Tibial nerve (tissue), 4 donors: ENCODE measurements around the gene ADK. TPM values are rescaled to one million over a fixed set of nuclear protein-coding genes. Genes with fewer than 3 reads are reported as not detected.

Experiments used
- DNase-seq, 2 donors: peaks; one replicate each; pipeline ENCODE4 v3.0.0-alpha.2; 2019; ENCODE audit warnings: low spot score in 2 of 2
- H3K27ac ChIP-seq, 4 donors: fragments of 200-600 bp; sonication (generic) in 3 of 4; one replicate each; pipeline ENCODE4 v1.5.1; 2017 to 2019; ENCODE audit warnings: mild to moderate bottlenecking in 1 of 4
- H3K27me3 ChIP-seq, 2 donors: fragments of 200-600 bp; sonication (generic) in 1 of 2; one replicate each; pipeline versions ENCODE4 v1.5.1 to v1.6.0; 2017 to 2019
- H3K36me3 ChIP-seq, 3 donors: fragments of 200-600 bp; sonication (generic); one replicate each; pipeline ENCODE4 v1.5.1; 2018 to 2019
- H3K4me1 ChIP-seq, 4 donors: fragments of 200-600 bp; sonication (generic) in 3 of 4; one replicate each; pipeline ENCODE4 v1.5.1; 2017 to 2019
- H3K4me3 ChIP-seq, 4 donors: fragments of 200-600 bp; sonication (generic) in 3 of 4; one replicate each; pipeline ENCODE4 v1.5.1; 2017 to 2019; ENCODE audit warnings: mild to moderate bottlenecking in 1 of 4, moderate library complexity in 1 of 4
- H3K9me3 ChIP-seq, 4 donors: fragments of 200-600 bp; sonication (generic) in 3 of 4; one replicate each; pipeline ENCODE4 v1.5.1; 2017 to 2019
- EP300 ChIP-seq, 2 donors: sonication (generic); formaldehyde crosslinking; IDR thresholded peaks; one replicate each; pipeline ENCODE4 v1.6.1; 2017; ENCODE audit warnings: antibody characterized with exemption in 2 of 2, mild to moderate bottlenecking in 1 of 2
- POLR2A ChIP-seq, 2 donors: fragments of 450-650 bp; IDR thresholded peaks; one replicate each; pipeline ENCODE4 v1.6.1; 2017; ENCODE audit warnings: antibody characterized with exemption in 2 of 2, mild to moderate bottlenecking in 2 of 2, moderate library complexity in 2 of 2
- WGBS, 2 donors: methylation state at CpG; one replicate each; pipeline ENCODE4 v1.1.5; 2018; 5-methylcytosine and 5-hydroxymethylcytosine counted together
- total RNA-seq, 4 donors: library from RNA; depleted of rRNA; stranded (reverse); fragments of >200 nt; gene quantifications; one replicate each; pipeline ENCODE4 v1.1.0, GENCODE V29; 2016
- TF ChIP-seq, protein P1 (sequence below), 5 experiments: fragments of 200-600 bp in 3 of 5; fragments of 450-650 bp in 2 of 5; sonication (generic) in 3 of 5; IDR thresholded peaks; one replicate each; pipeline ENCODE4 v1.5.1; 2016 to 2019; ENCODE audit warnings: antibody characterized with exemption in 5 of 5, mild to moderate bottlenecking in 3 of 5, moderate library complexity in 2 of 5

The ADK gene
- total RNA-seq, 4 donors from 2014 or later: 28.2 to 50.9 (median 34.0) TPM

DNA sequence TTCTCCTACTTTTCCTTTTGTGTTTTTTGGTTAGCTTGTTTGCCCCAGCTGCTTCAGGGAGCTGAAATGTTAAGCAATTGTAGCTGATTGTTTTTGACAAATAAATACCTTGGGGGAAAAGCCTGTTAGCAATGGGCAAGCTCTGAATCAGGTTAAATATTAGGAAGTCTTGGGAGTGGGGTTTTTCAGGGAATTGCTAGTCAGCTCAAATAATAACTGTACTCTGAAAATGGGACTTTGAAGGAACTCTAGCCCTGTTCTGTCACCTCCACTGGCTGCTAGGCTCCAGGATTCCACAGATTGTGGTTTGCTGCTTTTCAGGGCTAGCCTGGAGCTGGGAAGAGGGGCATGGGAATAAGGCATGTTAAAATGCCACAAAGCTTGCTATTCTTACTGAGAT is 39.5 kb downstream of the ADK start:
- Histone ChIP-seq H3K27me3 (no peaks in the 10 kb centered on the region), H3K27ac (peak overlapping the region; percentile 46 to 81 (median 72)), H3K4me3 (peak overlapping the region in 2 of 4 donors; percentile 6 to 19), H3K36me3 (no peaks in the 10 kb centered on the region), H3K4me1 (peaks cover 0 to 64% (median 19%) of the 10 kb centered on the region in 4 donors), H3K9me3 (no peaks in the 10 kb centered on the region)
- TF ChIP-seq, protein P1, sequence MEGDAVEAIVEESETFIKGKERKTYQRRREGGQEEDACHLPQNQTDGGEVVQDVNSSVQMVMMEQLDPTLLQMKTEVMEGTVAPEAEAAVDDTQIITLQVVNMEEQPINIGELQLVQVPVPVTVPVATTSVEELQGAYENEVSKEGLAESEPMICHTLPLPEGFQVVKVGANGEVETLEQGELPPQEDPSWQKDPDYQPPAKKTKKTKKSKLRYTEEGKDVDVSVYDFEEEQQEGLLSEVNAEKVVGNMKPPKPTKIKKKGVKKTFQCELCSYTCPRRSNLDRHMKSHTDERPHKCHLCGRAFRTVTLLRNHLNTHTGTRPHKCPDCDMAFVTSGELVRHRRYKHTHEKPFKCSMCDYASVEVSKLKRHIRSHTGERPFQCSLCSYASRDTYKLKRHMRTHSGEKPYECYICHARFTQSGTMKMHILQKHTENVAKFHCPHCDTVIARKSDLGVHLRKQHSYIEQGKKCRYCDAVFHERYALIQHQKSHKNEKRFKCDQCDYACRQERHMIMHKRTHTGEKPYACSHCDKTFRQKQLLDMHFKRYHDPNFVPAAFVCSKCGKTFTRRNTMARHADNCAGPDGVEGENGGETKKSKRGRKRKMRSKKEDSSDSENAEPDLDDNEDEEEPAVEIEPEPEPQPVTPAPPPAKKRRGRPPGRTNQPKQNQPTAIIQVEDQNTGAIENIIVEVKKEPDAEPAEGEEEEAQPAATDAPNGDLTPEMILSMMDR (IDR thresholded peaks at IDR 0.05): no peak
- TF ChIP-seq EP300 (IDR thresholded peaks at IDR 0.05): no peak
- TF ChIP-seq POLR2A (IDR thresholded peaks at IDR 0.05): no peak
- DNase-seq: no peak

DNA sequence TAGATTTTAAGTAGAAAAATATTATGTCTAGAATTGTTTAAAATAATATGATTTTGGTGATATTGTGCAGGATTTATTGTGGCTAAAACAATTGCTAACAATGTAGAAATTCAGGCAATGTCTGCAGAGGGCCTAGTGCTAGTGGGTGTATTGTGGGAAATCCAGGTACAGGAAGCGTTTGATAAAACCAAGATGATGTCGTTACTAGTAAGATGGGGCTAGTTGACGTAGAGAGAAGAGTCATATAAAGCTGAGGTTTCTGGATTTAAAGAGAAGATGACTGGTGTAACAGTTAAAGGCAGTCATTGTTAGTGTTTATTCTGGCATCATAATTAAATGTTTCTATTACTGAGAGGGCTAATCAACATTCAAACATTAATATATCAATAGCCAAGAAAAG is 43.5 kb downstream of the ADK start:
- H3K9me3 ChIP-seq: no peaks in the 10 kb centered on the region
- H3K36me3 ChIP-seq: no peaks in the 10 kb centered on the region
- 69 to 76% methylated on average over 3 of the region's 3 CpGs for WGBS, 2 donors
- peaks cover 0 to 74% (median 16%) of the 10 kb centered on the region in 4 donors for H3K4me1 ChIP-seq
- TF ChIP-seq EP300 (IDR thresholded peaks at IDR 0.05): no peak
- no peak for DNase-seq
- no peaks in the 10 kb centered on the region for H3K27me3 ChIP-seq
- no peak overlapping the region for H3K27ac ChIP-seq
- H3K4me3 ChIP-seq: no peak overlapping the region

DNA sequence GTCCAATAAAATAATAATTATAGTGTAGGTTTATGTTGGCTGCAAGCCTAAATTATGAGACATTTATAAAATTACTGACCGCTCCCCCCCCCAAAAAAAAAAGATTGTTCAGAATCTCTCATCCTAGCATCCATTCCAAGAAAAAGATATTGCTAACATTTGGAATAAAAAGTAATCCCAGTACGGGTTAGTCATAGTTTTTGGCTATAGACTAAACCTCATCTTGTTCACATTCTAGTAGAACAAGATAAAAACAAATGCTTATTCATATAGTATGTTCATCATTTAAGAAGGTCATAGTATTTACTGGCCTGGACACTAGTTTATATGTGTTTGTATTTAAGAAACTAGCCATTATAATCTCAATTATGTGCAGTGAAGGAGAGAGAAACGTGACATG is 44.0 kb downstream of the ADK start:
- Histone ChIP-seq H3K27ac (no peak overlapping the region), H3K4me3 (no peak overlapping the region), H3K4me1 (peaks cover 0 to 71% (median 15%) of the 10 kb centered on the region in 4 donors), H3K9me3 (no peaks in the 10 kb centered on the region), H3K27me3 (no peaks in the 10 kb centered on the region), H3K36me3 (no peaks in the 10 kb centered on the region)
- no peak for DNase-seq
- TF ChIP-seq EP300 (IDR thresholded peaks at IDR 0.05) (no peak), POLR2A (IDR thresholded peaks at IDR 0.05) (no peak)
- TF ChIP-seq, protein P1 (IDR thresholded peaks at IDR 0.05): no peak
- WGBS, 2 donors: 51 to 58% methylated on average over 3 of the region's 3 CpGs

DNA sequence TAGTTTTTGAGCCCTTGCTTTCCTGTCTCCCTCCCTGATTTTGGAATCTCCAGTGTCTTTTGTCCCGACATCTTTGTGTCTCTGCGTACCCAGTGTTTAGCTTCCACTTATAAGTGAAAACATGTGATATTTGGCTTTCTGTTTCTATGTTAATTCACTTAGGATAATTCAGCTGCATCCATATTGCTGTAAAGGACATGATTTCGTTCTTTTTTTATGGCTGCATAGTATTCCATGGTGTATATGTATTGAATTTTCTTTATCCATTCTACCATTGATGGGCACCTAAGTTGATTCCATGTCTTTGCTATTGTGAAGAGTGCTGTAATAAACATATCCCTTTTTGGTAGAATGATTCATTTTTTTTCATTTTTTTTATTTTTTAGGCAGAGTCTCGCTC is 48.3 kb downstream of the ADK start:
- Histone ChIP-seq H3K4me1 (peaks cover 0 to 36% (median 0%) of the 10 kb centered on the region in 4 donors), H3K4me3 (no peak overlapping the region), H3K27ac (no peak overlapping the region), H3K27me3 (no peaks in the 10 kb centered on the region), H3K9me3 (no peaks in the 10 kb centered on the region), H3K36me3 (no peaks in the 10 kb centered on the region)
- no peak for DNase-seq
- TF ChIP-seq EP300 (IDR thresholded peaks at IDR 0.05) (no peak), POLR2A (IDR thresholded peaks at IDR 0.05) (no peak)
- TF ChIP-seq, protein P1 (IDR thresholded peaks at IDR 0.05): no peak
- 95 to 96% methylated on average over 4 of the region's 4 CpGs for WGBS, 2 donors

DNA sequence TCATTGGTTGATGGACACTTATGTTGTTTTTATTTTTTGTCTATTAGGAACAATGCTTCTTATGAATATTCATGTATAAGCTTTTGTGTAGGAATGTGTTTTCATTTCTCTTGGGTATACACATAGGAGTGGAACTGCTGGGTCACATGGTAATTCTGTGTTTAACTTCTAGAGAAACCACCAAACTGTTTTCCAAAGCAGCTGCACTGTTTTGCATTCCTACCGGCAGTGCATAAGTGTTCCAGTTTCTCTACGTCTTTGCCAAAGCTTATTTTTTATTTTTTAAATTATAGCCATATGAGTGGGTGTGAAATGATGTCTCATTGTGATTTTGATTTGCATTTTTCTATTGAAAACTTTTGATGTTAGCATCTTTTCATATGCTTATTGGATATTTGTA is 51.3 kb downstream of the ADK start:
- peaks cover 0 to 7% (median 0%) of the 10 kb centered on the region in 3 donors for H3K36me3 ChIP-seq
- no peak for TF ChIP-seq POLR2A (IDR thresholded peaks at IDR 0.05)
- TF ChIP-seq, protein P1 (IDR thresholded peaks at IDR 0.05): no peak
- TF ChIP-seq EP300 (IDR thresholded peaks at IDR 0.05): no peak
- no peak overlapping the region for H3K4me3 ChIP-seq
- H3K9me3 ChIP-seq: no peaks in the 10 kb centered on the region
- peaks cover 0 to 12% (median 0%) of the 10 kb centered on the region in 4 donors for H3K4me1 ChIP-seq
- 31 to 61% methylated on average over 2 of the region's 2 CpGs for WGBS, 2 donors
- no peak overlapping the region for H3K27ac ChIP-seq
- H3K27me3 ChIP-seq: no peaks in the 10 kb centered on the region
- DNase-seq: no peak

- Histone ChIP-seq H3K9me3 (no peaks in the 10 kb centered on the region), H3K36me3 (peaks cover 0 to 12% (median 0%) of the 10 kb centered on the region in 3 donors), H3K27ac (no peak overlapping the region), H3K27me3 (no peaks in the 10 kb centered on the region), H3K4me1 (peaks cover 0 to 3% (median 0%) of the 10 kb centered on the region in 4 donors), H3K4me3 (no peak overlapping the region)
- no peak for DNase-seq
- 78 to 89% methylated on average over 2 to 6 of the region's 6 CpGs for WGBS, 2 donors
- TF ChIP-seq POLR2A (IDR thresholded peaks at IDR 0.05): no peak
- no peak for TF ChIP-seq EP300 (IDR thresholded peaks at IDR 0.05)
- TF ChIP-seq, protein P1 (IDR thresholded peaks at IDR 0.05): no peak
Measured at GRCh38 chr10:74206746-74207145, 55.7 kb downstream of the ADK start.
